IPS DF 6.9 (cell line): ENCODE results near the gene SIX6.

Experiments
- DNase-seq: peaks from one replicate; pipeline ENCODE4 v3.0.0-alpha.2; 2013; ENCODE audit warnings: low read depth, low spot score
- H3K27ac ChIP-seq: one replicate; pipeline ENCODE4 v1.5.1; 2013; ENCODE audit warnings: low read length, control low read depth
- H3K27me3 ChIP-seq: 2 replicates; pipeline ENCODE4 v1.6.1; 2013; ENCODE audit warnings: mild to moderate bottlenecking, low read length; ENCODE audit not compliant: control insufficient read depth, insufficient read depth
- H3K36me3 ChIP-seq: 2 replicates; pipeline ENCODE4 v1.6.1; 2013; ENCODE audit warnings: low read length; ENCODE audit not compliant: control insufficient read depth, insufficient read depth
- H3K4me1 ChIP-seq: 2 replicates; pipeline ENCODE4 v1.6.1; 2013; ENCODE audit warnings: low read length; ENCODE audit not compliant: control insufficient read depth, insufficient read depth
- H3K4me3 ChIP-seq: 2 replicates; pipeline ENCODE4 v1.5.1; 2013; ENCODE audit warnings: mild to moderate bottlenecking, low read length
- H3K9me3 ChIP-seq: 2 replicates; pipeline ENCODE4 v1.6.1; 2013; ENCODE audit warnings: low read length, inconsistent platforms; ENCODE audit not compliant: control insufficient read depth, insufficient read depth
- WGBS: extraction: QIAGEN DNeasy Blood & Tissue Kit; methylation state at CpG from one replicate; pipeline ENCODE4 v1.1.7; 2013; ENCODE audit warnings: mixed read lengths, missing lambda C conversion rate; ENCODE audit not compliant: insufficient read length, insufficient coverage; 5-methylcytosine and 5-hydroxymethylcytosine counted together

SIX6 gene

GRCh38 chr14:60505448-60505847, 3.5 kb upstream of the SIX6 start:
- no peak overlapping the region for H3K4me3 ChIP-seq
- peaks cover 51% of the 10 kb centered on the region for H3K27me3 ChIP-seq
- no peaks in the 10 kb centered on the region for H3K36me3 ChIP-seq
- no peaks in the 10 kb centered on the region for H3K9me3 ChIP-seq
- no CpG with 5 or more reads among the region's 2 CpGs for WGBS
- H3K4me1 ChIP-seq: peaks cover 3% of the 10 kb centered on the region; the same call in 1 of the 2 replicates
- no peak overlapping the region for H3K27ac ChIP-seq
- DNase-seq: no peak

- Histone ChIP-seq H3K4me3 (no peak overlapping the region), H3K9me3 (no peaks in the 10 kb centered on the region), H3K27ac (no peak overlapping the region), H3K4me1 (peaks cover 4% of the 10 kb centered on the region; the same call in 1 of the 2 replicates), H3K36me3 (no peaks in the 10 kb centered on the region), H3K27me3 (peaks cover 56% of the 10 kb centered on the region)
- WGBS: no CpG with 5 or more reads among the region's 7 CpGs
- no peak for DNase-seq
These were observed 2.9 kb upstream of the SIX6 start for GRCh38 chr14:60506010-60506409.

- Histone ChIP-seq H3K27ac (no peak overlapping the region), H3K27me3 (peaks cover 62% of the 10 kb centered on the region), H3K36me3 (no peaks in the 10 kb centered on the region), H3K4me1 (peaks cover 7% of the 10 kb centered on the region; the same call in 1 of the 2 replicates), H3K4me3 (no peak overlapping the region; the same call in 1 of the 2 replicates), H3K9me3 (no peaks in the 10 kb centered on the region)
- no peak for DNase-seq
- WGBS: no CpG with 5 or more reads among the region's 17 CpGs
These were observed 2.4 kb upstream of the SIX6 start for GRCh38 chr14:60506462-60506984.

GRCh38 chr14:60506985-60507829, 1.7 kb upstream of the SIX6 start:
- no peak for DNase-seq
- H3K27ac ChIP-seq: no peak overlapping the region
- H3K4me3 ChIP-seq: peak overlapping the region; percentile 6; the same call in 1 of the 2 replicates
- no CpG with 5 or more reads among the region's 48 CpGs for WGBS
- H3K4me1 ChIP-seq: peaks cover 7% of the 10 kb centered on the region; the same call in 1 of the 2 replicates
- H3K27me3 ChIP-seq: peaks cover 68% of the 10 kb centered on the region
- H3K9me3 ChIP-seq: no peaks in the 10 kb centered on the region
- H3K36me3 ChIP-seq: no peaks in the 10 kb centered on the region

GRCh38 chr14:60508363-60508706, 611 bp upstream of the SIX6 start:
- no peak for DNase-seq
- whole genome bisulfite sequencing: no CpG with 5 or more reads among the region's 5 CpGs
- Histone ChIP-seq H3K36me3 (no peaks in the 10 kb centered on the region), H3K27ac (no peak overlapping the region), H3K9me3 (no peaks in the 10 kb centered on the region), H3K4me3 (no peak overlapping the region; the same call in 1 of the 2 replicates), H3K27me3 (peaks cover 78% of the 10 kb centered on the region), H3K4me1 (peaks cover 7% of the 10 kb centered on the region; the same call in 1 of the 2 replicates)

- no peaks in the 10 kb centered on the region for H3K36me3 ChIP-seq
- DNase-seq: no peak
- no CpG with 5 or more reads among the region's 58 CpGs for WGBS
- H3K27me3 ChIP-seq: peaks cover 75% of the 10 kb centered on the region
- H3K4me1 ChIP-seq: peaks cover 7% of the 10 kb centered on the region; the same call in 1 of the 2 replicates
- no peaks in the 10 kb centered on the region for H3K9me3 ChIP-seq
- no peak overlapping the region for H3K27ac ChIP-seq
- peak overlapping the region; percentile 17; the same call in 1 of the 2 replicates for H3K4me3 ChIP-seq
These were observed 700 bp downstream of the SIX6 start for GRCh38 chr14:60509438-60510253.

GRCh38 chr14:60510254-60510950, 1.5 kb downstream of the SIX6 start:
- H3K4me1 ChIP-seq: peaks cover 7% of the 10 kb centered on the region; the same call in 1 of the 2 replicates
- no peaks in the 10 kb centered on the region for H3K36me3 ChIP-seq
- no peak overlapping the region for H3K27ac ChIP-seq
- H3K9me3 ChIP-seq: no peaks in the 10 kb centered on the region
- WGBS: no CpG with 5 or more reads among the region's 35 CpGs
- peaks cover 74% of the 10 kb centered on the region for H3K27me3 ChIP-seq
- no peak overlapping the region for H3K4me3 ChIP-seq
- no peak for DNase-seq

- peak overlapping the region; percentile 15; the same call in 1 of the 2 replicates for H3K4me3 ChIP-seq
- no peak for DNase-seq
- no peak overlapping the region for H3K27ac ChIP-seq
- H3K36me3 ChIP-seq: no peaks in the 10 kb centered on the region
- H3K27me3 ChIP-seq: peaks cover 68% of the 10 kb centered on the region
- H3K9me3 ChIP-seq: no peaks in the 10 kb centered on the region
- H3K4me1 ChIP-seq: peaks cover 7% of the 10 kb centered on the region; the same call in 1 of the 2 replicates
- no CpG with 5 or more reads among the region's 49 CpGs for WGBS
These were observed 2.1 kb downstream of the SIX6 start for GRCh38 chr14:60510951-60511599.

GRCh38 chr14:60512126-60512525, 3.2 kb downstream of the SIX6 start:
- DNase-seq: no peak
- WGBS: no CpG with 5 or more reads among the region's 2 CpGs
- Histone ChIP-seq H3K9me3 (no peaks in the 10 kb centered on the region), H3K36me3 (no peaks in the 10 kb centered on the region), H3K27ac (no peak overlapping the region), H3K4me3 (no peak overlapping the region), H3K27me3 (peaks cover 66% of the 10 kb centered on the region), H3K4me1 (peaks cover 8% of the 10 kb centered on the region; the same call in 1 of the 2 replicates)
